Heart right ventricle (tissue), 16 donors: ENCODE data around the gene TEKT3. TPM values are rescaled to one million over a fixed set of nuclear protein-coding genes. Genes with fewer than 3 reads are reported as not detected.

Experiments used
- ATAC-seq, 8 donors: fragments of 200-7000 bp; cut with Tn5 transposase; one replicate each; pipeline ENCODE4 v1.9.1; 2020; ENCODE audit warnings: mild to moderate bottlenecking in 8 of 8, moderate library complexity in 8 of 8, moderate number of reproducible peaks in 1 of 8
- DNase-seq, 2 donors: peaks; one replicate each; pipeline ENCODE4 v3.0.0-alpha.2; 2020
- H3K27ac ChIP-seq, 10 donors: fragments of 200-600 bp; sonication (generic) in 2 of 10; one replicate each; pipeline versions ENCODE4 v1.5.0 to v1.8.0; 2020 to 2022; ENCODE audit warnings: mild to moderate bottlenecking in 3 of 10
- H3K27me3 ChIP-seq, 7 donors: fragments of 200-600 bp; one replicate each; pipeline ENCODE4 v1.8.0; 2021 to 2022; ENCODE audit warnings: mild to moderate bottlenecking in 2 of 7
- H3K36me3 ChIP-seq, 9 donors: fragments of 200-600 bp; sonication (generic) in 1 of 9; one replicate each; pipeline versions ENCODE4 v1.5.0 to v1.8.0; 2020 to 2022; ENCODE audit warnings: mild to moderate bottlenecking in 2 of 9
- H3K4me1 ChIP-seq, 9 donors: fragments of 200-600 bp; sonication (generic) in 1 of 9; one replicate each; pipeline versions ENCODE4 v1.5.0 to v1.8.0; 2020 to 2022; ENCODE audit warnings: mild to moderate bottlenecking in 4 of 9
- H3K4me3 ChIP-seq, 10 donors: fragments of 200-600 bp; sonication (generic) in 2 of 10; one replicate each; pipeline versions ENCODE4 v1.5.0 to v1.8.0; 2020 to 2022; ENCODE audit warnings: mild to moderate bottlenecking in 7 of 10, moderate library complexity in 2 of 10
- H3K9me3 ChIP-seq, 11 donors: fragments of 200-600 bp in 10 of 11; sonication (generic) in 2 of 11; one replicate each; pipeline versions ENCODE4 v1.5.0 to v1.8.0; 2013 to 2022; ENCODE audit warnings: mild to moderate bottlenecking in 2 of 11, control low read depth in 1 of 11, moderate library complexity in 1 of 11
- WGBS, 2 donors: extraction: QIAGEN DNeasy Blood & Tissue Kit; methylation state at CpG; one replicate each; pipeline ENCODE4 v1.1.7; 2013; ENCODE audit warnings: inconsistent platforms in 1 of 2; 5-methylcytosine and 5-hydroxymethylcytosine counted together
- intact Hi-C, 10 donors: fragments of 100-400 bp; cut with DNase I; formaldehyde crosslinking; loops; one replicate each; pipeline versions ENCODE4 v1.11.1 to v1.14.2; 2022
- polyA plus RNA-seq, 2 donors: library from polyadenylated mRNA; stranded (reverse); fragments of 200-250 nt; gene quantifications; one replicate each; pipeline ENCODE4 v1.2.3, GENCODE V29; 2013
- total RNA-seq, 10 donors: library from RNA; stranded (reverse); fragmentation: NEBNext Ultra II Directional in 3 of 10; extraction: Animal tissue kit (Norgen Biotek cat#: 25700) in 3 of 10; gene quantifications; one replicate each; pipeline versions ENCODE4 v1.2.1 to v1.2.4, GENCODE V29; 2021 to 2023
- TF ChIP-seq, protein P1 (sequence below), 9 donors: fragments of 200-600 bp; sonication (generic) in 2 of 9; IDR thresholded peaks; one replicate each; pipeline versions ENCODE4 v1.5.0 to v1.8.0; 2021 to 2022; ENCODE audit warnings: antibody characterized with exemption in 9 of 9, mild to moderate bottlenecking in 5 of 9, moderate library complexity in 1 of 9
- donor health status: Arrhythmogenic right ventricular cardiomyopathy.
- donor health status: ischemic (EF 13 %, LVEDD 7.1; RV severe dilation, severe dysfunction).
- donor health status: healthy with polysubstance abuse.
- donor health status: DM: no; HTN: yes; CAD: no.
- donor health status: DM: no; HTN: no; CAD: no.
- donor health status: ischemic (EF 25% LVEDD 6.9; RV normal size, moderate dysfunction).
- donor health status: ischemic (EF 25% LVEDD 5.7; RV mildly dilated, moderate dysfunction).
- donor health status: healthy.
- donor health status: DM: yes; HTN: yes; CAD: no.
- donor health status: Ischemic cardiomyopathy.
- donor health status: ischemic (EF 35%, LVEDD 5.7; RV mildly dilated, moderate dysfunction).
- donor health status: nonischemic (EF 11% LVEDD 7.7; RV severe dilation, severe dysfunction).
- donor health status: DM: yes; HTN: yes; CAD: no.
- donor health status: PGD.
- donor health status: ischemic (EF 29% LVEDD 5.4; RV normal size, mild dysfunction).
- donor health status: nonischemic (EF 23%, LVEDD 6.1; RV moderate dilation, normal function).

The TEKT3 gene
- total and polyA plus RNA-seq, 12 donors = 0.14 to 1.1 (median 0.68) TPM; not detected in 3

DNA sequence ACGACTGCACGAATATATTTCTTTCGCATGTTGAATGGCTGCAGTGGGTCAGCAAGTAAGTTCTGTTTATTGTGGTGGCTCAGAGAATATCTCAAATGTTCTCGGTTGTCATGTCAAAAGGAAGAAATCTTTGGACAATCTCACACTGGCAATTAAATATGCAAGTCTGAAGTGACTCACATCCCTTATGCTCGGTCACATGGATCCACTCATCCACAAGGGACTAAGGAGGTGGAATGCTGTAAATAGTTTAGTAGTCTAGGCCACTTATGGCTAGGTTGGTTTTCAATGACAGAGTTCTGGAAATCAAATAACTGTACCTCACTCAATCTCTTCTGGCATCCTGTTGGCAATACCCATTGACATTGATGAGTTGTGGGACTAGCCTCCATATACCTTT, 43.2 kb downstream of the TEKT3 start:
- H3K27me3 ChIP-seq = no peaks in the 10 kb centered on the region
- H3K9me3 ChIP-seq = no peaks in the 10 kb centered on the region
- TF ChIP-seq, protein P1, sequence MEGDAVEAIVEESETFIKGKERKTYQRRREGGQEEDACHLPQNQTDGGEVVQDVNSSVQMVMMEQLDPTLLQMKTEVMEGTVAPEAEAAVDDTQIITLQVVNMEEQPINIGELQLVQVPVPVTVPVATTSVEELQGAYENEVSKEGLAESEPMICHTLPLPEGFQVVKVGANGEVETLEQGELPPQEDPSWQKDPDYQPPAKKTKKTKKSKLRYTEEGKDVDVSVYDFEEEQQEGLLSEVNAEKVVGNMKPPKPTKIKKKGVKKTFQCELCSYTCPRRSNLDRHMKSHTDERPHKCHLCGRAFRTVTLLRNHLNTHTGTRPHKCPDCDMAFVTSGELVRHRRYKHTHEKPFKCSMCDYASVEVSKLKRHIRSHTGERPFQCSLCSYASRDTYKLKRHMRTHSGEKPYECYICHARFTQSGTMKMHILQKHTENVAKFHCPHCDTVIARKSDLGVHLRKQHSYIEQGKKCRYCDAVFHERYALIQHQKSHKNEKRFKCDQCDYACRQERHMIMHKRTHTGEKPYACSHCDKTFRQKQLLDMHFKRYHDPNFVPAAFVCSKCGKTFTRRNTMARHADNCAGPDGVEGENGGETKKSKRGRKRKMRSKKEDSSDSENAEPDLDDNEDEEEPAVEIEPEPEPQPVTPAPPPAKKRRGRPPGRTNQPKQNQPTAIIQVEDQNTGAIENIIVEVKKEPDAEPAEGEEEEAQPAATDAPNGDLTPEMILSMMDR (IDR thresholded peaks at IDR 0.05) = no peak
- DNase-seq (no peak), ATAC-seq (no peak)
- no peak overlapping the region for H3K4me3 ChIP-seq
- peaks cover 0 to 12% (median 0%) of the 10 kb centered on the region in 9 donors for H3K4me1 ChIP-seq
- intact Hi-C loops = no loop called here
- no peak overlapping the region for H3K27ac ChIP-seq
- WGBS, 2 donors = 76 to 83% methylated on average over 5 of the region's 5 CpGs
- H3K36me3 ChIP-seq = no peaks in the 10 kb centered on the region

DNA sequence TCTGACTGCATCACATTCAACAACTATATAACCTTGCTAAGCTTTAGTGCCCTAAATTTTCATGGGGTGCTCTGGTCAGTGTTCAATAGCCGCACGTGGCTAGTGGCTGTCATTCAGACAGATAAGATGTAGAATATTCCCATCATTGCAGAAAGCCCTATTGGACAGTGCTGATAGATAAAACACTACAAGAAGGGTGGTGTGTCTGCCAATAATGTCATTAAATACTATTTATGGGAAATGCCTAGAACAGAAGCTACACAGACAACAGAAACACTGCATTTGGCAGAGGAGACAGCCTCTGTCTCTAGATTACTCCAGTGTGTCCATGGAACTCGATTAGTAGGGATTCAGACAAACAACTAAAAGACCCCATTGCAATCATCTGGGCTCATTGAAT, 47.8 kb downstream of the TEKT3 start:
- Histone ChIP-seq H3K36me3 (no peaks in the 10 kb centered on the region), H3K4me1 (peaks cover 0 to 33% (median 5%) of the 10 kb centered on the region in 9 donors), H3K4me3 (no peak overlapping the region), H3K27me3 (no peaks in the 10 kb centered on the region), H3K27ac (peak overlapping the region in 5 of 10 donors; percentile 26 to 75 (median 49)), H3K9me3 (no peaks in the 10 kb centered on the region)
- DNase-seq (no peak), ATAC-seq (peak in 5 of 8 donors; percentile 20 to 66 (median 57))
- WGBS, 2 donors = 41 to 53% methylated on average over 3 of the region's 3 CpGs
- TF ChIP-seq, protein P1 (IDR thresholded peaks at IDR 0.05) = no peak
- intact Hi-C loops = no loop called here

DNA sequence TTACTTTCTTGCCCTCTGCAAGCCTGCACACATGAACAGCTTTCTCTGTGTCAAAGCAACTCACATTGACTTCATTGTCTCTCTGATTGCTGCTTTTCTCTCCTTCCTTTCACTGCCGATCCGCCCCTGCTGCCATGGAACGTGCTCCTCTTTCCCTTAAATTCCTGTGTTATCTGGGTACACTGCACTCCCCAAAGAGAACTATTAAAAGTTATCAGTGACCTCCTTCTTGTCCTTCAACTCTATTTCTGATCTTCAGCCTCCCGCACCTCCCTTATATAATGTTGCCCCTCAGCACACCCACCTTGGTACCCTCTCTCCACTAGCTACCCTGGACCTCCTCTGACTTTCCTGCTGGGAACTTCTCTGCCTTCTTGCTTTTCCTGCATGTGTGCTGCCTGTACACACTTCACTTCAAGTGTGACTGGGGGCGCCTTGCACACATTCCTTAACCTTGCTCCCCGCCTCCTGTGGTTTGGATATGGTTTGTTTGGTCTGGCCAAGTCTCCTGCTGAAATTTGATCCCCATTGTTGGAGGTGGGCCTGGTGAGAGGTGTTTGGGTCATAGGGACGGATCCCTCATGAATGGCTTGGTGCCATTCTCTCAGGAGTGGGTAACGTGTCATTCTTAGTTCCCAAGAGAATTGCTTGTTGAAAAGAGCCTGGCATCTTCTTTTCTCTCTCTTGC, 49.6 kb downstream of the TEKT3 start:
- Histone ChIP-seq H3K36me3 (no peaks in the 10 kb centered on the region), H3K4me3 (peak overlapping the region in 2 of 10 donors; percentile 3 to 4), H3K4me1 (peaks cover 0 to 44% (median 15%) of the 10 kb centered on the region in 9 donors), H3K9me3 (no peaks in the 10 kb centered on the region), H3K27ac (peak overlapping the region in 9 of 10 donors; percentile 50 to 80 (median 74)), H3K27me3 (no peaks in the 10 kb centered on the region)
- DNase-seq (peak in 1 of 2 donors; percentile 23), ATAC-seq (peak in 7 of 8 donors; percentile 49 to 84 (median 60))
- 32 to 39% methylated on average over 8 of the region's 8 CpGs for WGBS, 2 donors
- TF ChIP-seq, protein P1 (IDR thresholded peaks at IDR 0.05) = no peak
- intact Hi-C loops = no loop called here

DNA sequence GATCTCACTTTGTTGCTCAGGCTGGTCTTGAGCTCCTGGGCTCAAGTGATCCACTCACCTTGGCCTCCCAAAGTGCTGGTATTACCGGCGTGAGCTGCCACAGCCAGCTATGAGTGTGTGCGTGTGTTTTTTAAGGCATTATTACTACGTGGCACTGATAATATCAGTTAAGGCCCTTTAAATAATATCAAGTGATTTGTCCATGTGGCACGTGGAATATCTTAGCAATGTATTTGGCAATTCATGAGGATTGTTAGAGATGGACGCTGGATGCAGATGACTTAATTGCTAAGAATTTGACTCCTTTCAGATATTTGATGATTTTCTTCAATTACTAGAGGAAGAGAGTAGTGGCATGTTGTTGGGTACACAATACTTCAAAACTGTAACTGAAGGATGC, 50.8 kb downstream of the TEKT3 start:
- intact Hi-C loops = no loop called here
- Histone ChIP-seq H3K27ac (peak overlapping the region in 7 of 10 donors; percentile 67 to 80 (median 75)), H3K27me3 (no peaks in the 10 kb centered on the region), H3K4me1 (peaks cover 0 to 44% (median 15%) of the 10 kb centered on the region in 9 donors), H3K9me3 (no peaks in the 10 kb centered on the region), H3K36me3 (no peaks in the 10 kb centered on the region), H3K4me3 (no peak overlapping the region)
- no peak for ATAC-seq
- WGBS, 2 donors = 44 to 69% methylated on average over 6 of the region's 6 CpGs
- TF ChIP-seq, protein P1 (IDR thresholded peaks at IDR 0.05) = no peak
- no peak for DNase-seq
